DOHH2 (cell line): ENCODE measurements around the gene SDCCAG8.

Source experiments
- CTCF ChIP-seq: fragments of 200-600 bp; sonication (generic); IDR thresholded peaks from one replicate; pipeline ENCODE4 v1.5.1; 2014; ENCODE audit warnings: antibody characterized with exemption, mild to moderate bottlenecking, low read depth, low read length; ENCODE audit not compliant: poor library complexity, severe bottlenecking
- EZH2phosphoT487 ChIP-seq: fragments of 200-600 bp; sonication (generic); IDR thresholded peaks from 2 replicates; pipeline ENCODE4 v1.6.1; 2017; ENCODE audit warnings: borderline replicate concordance, mild to moderate bottlenecking, antibody characterized with exemption, low read length, moderate library complexity, mixed read lengths

GRCh38 chr1:243483952-243484351 lies 228.1 kb downstream of the SDCCAG8 start:
- no peak for TF ChIP-seq CTCF
- no peak for TF ChIP-seq EZH2phosphoT487
